Measurements from ENCODE around the gene S1PR2. TPM values are rescaled to one million over a fixed set of nuclear protein-coding genes. Genes with fewer than 3 reads are reported as not detected.
A peak's percentile ranks its signal among the peaks of the same experiment; 100 is the strongest.

The S1PR2 gene
- total RNA-seq, 1 donor from 2014 or later = 5.6 TPM

DNA sequence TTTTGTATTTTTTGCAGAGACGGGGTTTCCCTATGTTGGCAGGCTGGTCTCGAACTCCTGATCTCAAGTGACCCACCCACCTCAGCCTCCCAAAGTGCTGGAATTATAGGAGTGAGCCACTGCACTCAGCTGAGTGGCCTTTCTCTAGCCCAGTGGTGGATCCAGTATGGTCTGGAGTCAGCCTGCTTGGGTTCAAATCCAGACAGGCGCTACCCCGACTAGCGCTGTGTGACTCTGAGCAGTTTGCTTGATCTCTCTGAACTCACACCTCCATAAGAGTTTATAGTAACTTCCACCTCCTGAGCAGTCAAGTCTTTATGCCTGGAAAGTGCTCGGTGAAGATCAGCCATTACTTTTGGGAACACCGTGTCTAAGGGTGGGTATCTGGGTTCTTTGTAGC lies 10.4 kb downstream of the S1PR2 start:
- intact Hi-C loops (cut with micrococcal nuclease) = no loop called here
- TF ChIP-seq, protein P1, sequence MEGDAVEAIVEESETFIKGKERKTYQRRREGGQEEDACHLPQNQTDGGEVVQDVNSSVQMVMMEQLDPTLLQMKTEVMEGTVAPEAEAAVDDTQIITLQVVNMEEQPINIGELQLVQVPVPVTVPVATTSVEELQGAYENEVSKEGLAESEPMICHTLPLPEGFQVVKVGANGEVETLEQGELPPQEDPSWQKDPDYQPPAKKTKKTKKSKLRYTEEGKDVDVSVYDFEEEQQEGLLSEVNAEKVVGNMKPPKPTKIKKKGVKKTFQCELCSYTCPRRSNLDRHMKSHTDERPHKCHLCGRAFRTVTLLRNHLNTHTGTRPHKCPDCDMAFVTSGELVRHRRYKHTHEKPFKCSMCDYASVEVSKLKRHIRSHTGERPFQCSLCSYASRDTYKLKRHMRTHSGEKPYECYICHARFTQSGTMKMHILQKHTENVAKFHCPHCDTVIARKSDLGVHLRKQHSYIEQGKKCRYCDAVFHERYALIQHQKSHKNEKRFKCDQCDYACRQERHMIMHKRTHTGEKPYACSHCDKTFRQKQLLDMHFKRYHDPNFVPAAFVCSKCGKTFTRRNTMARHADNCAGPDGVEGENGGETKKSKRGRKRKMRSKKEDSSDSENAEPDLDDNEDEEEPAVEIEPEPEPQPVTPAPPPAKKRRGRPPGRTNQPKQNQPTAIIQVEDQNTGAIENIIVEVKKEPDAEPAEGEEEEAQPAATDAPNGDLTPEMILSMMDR (IDR thresholded peaks at IDR 0.05) = no peak
- ChIA-PET POLR2A (interaction anchor here (0.6 to 1.8 kb wide), 4 partner anchors 10 to 120 kb away, joined by 4 to 12 read pairs (median 9); partner anchors contain the start of gene S1PR2), CTCF (interaction anchor here (1.4 to 2.0 kb wide), 2 partner anchors 10 to 29 kb away, joined by 3 to 16 read pairs; no protein-coding TSS in a partner anchor)
- Mint-ChIP-seq H3K36me3 (ENCODE audit: low read depth) (peaks cover 2% of the 10 kb centered on the region), H3K9me3 (no peaks in the 10 kb centered on the region), H3K27me3 (no peaks in the 10 kb centered on the region), H3K4me1 (peaks cover 9% of the 10 kb centered on the region), H3K4me3 (no peak overlapping the region), H3K27ac (no peak overlapping the region)
- ATAC-seq (ENCODE audit: low read depth) = no peak
- DNase-seq = no peak

DNA sequence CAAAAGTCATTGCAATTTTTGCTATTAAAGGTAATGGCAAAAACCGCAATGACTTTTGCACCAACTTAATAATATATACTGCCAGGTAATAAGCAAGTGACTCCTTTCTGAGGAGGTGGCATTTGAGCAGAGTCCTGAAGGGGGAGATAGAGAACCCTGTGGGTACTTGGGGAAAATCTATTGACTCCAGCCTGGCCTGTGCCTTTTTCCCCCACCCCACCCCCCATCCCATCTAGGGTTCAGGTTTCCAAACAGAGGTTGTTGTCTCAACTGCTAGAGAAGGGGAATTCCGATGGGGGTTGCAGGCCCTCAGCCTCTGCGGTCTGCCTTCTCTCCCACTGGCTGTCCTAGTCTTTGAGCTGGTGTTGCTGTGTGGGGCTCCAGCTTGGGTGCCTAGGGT lies 11.5 kb downstream of the S1PR2 start:
- intact Hi-C loops (cut with micrococcal nuclease) = loop anchor here (5.0 kb wide), 1 partner anchor 33 kb away; the partner anchor contains the start of gene MRPL4
- TF ChIP-seq, protein P1 (IDR thresholded peaks at IDR 0.05) = no peak
- Mint-ChIP-seq H3K9me3 (no peaks in the 10 kb centered on the region), H3K36me3 (ENCODE audit: low read depth) (peaks cover 2% of the 10 kb centered on the region), H3K27me3 (no peaks in the 10 kb centered on the region), H3K4me3 (no peak overlapping the region), H3K4me1 (peaks cover 9% of the 10 kb centered on the region), H3K27ac (no peak overlapping the region)
- CTCF ChIA-PET = interaction anchor here (1.0 to 2.0 kb wide), 5 partner anchors 9 to 40 kb away, joined by 3 to 16 read pairs (median 4); no protein-coding TSS in a partner anchor
- ATAC-seq (ENCODE audit: low read depth) = peak; percentile 87
- no peak for DNase-seq
- POLR2A ChIA-PET = interaction anchor here (0.6 to 1.8 kb wide), 6 partner anchors 11 to 208 kb away, joined by 3 to 12 read pairs (median 8); partner anchors contain the start of gene S1PR2

DNA sequence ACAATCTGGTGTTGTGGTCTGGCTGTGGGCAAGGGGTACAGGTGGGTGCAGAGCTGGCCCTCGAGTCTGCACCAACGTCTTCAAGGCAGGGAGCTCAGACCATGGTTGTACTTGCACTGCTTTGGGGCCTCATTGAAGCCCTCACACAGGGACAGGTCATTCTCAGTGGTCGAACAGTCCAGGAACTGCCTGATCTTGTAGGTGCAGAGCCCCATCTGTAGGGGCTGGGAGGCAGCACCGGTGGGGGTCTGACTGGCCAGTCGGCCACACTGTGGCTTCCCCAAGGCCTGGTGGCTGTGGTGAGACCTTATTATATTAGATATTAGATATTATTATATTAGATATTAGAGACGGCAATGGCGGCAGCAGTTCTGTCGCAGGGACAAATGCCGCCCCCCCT lies 14.0 kb downstream of the S1PR2 start:
- no peak for ATAC-seq (ENCODE audit: low read depth)
- ChIA-PET POLR2A (no interaction called here), CTCF (interaction anchor here (1.1 kb wide), 1 partner anchor 33 kb away, joined by 6 read pairs; no protein-coding TSS in a partner anchor)

DNA sequence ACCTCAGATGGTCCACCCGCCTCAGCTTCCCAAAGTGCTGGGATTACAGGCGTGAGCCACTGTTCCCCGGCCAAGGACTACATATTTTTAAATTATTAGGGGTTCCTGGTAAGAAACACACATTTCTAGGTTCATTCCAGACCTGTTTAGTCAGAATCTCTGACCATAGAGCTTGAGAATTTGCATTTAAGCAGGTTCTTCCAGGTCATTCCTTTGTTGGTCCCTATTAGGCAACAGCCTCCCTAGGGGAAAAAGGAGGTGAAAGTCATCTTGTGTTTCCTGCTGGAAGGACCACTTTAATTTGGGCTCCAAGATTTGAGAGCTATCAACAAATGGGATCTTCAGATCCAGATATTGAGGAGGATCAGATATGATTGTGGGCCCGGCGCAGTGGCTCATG lies 16.3 kb downstream of the S1PR2 start:
- ChIA-PET CTCF (no interaction called here), POLR2A (no interaction called here)
- H3K4me1 Mint-ChIP-seq = peaks cover 2% of the 10 kb centered on the region
- no peaks in the 10 kb centered on the region for H3K27me3 Mint-ChIP-seq
- no peaks in the 10 kb centered on the region for H3K9me3 Mint-ChIP-seq
- no peak overlapping the region for H3K4me3 Mint-ChIP-seq
- no peaks in the 10 kb centered on the region for H3K36me3 Mint-ChIP-seq (ENCODE audit: low read depth)
- DNase-seq = no peak
- intact Hi-C loops (cut with micrococcal nuclease) = loop anchor here (5.0 kb wide), 1 partner anchor 38 kb away; the partner anchor contains the start of gene MRPL4
- H3K27ac Mint-ChIP-seq = no peak overlapping the region
- TF ChIP-seq, protein P1 (IDR thresholded peaks at IDR 0.05) = no peak
- ATAC-seq (ENCODE audit: low read depth) = no peak

More for the DNA sequence above, 14.0 kb downstream of the S1PR2 start:
- no peaks in the 10 kb centered on the region for H3K36me3 Mint-ChIP-seq (ENCODE audit: low read depth)
- DNase-seq = no peak
- no peak overlapping the region for H3K4me3 Mint-ChIP-seq
- TF ChIP-seq, protein P1 (IDR thresholded peaks at IDR 0.05) = no peak
- peaks cover 6% of the 10 kb centered on the region for H3K4me1 Mint-ChIP-seq
- intact Hi-C loops (cut with micrococcal nuclease) = loop anchor here (5.0 kb wide), 1 partner anchor 35 kb away; the partner anchor contains the start of gene MRPL4
- H3K27me3 Mint-ChIP-seq = no peaks in the 10 kb centered on the region
- H3K27ac Mint-ChIP-seq = no peak overlapping the region
- H3K9me3 Mint-ChIP-seq = no peaks in the 10 kb centered on the region

DNA sequence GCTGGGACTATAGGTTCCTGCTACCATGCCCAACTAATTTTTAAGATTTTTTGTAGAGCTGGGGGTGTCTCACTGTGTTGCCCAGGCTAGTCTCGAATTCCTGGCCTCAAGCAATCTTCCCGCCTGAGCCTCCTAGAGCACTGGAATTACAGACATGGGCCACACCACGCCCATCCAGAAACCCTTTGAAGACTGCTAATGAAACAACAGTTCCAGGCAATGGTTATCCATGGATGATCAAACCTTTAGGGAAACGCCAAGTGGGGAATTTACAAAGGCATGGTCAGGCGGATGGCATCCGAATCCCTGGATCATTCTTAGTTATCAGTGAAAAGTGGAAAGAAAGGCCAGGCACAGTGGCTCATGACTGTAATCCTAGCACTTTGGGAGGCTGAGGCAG lies 19.4 kb downstream of the S1PR2 start:
- Mint-ChIP-seq H3K4me1 (no peaks in the 10 kb centered on the region), H3K27me3 (no peaks in the 10 kb centered on the region), H3K4me3 (no peak overlapping the region), H3K27ac (no peak overlapping the region), H3K36me3 (ENCODE audit: low read depth) (no peaks in the 10 kb centered on the region), H3K9me3 (peaks cover 3% of the 10 kb centered on the region)
- ChIA-PET POLR2A (no interaction called here), CTCF (interaction anchor here (0.9 to 1.6 kb wide), 2 partner anchors 8 to 38 kb away, joined by 3 to 4 read pairs; no protein-coding TSS in a partner anchor)
- ATAC-seq (ENCODE audit: low read depth) (no peak), DNase-seq (no peak)
- intact Hi-C loops (cut with micrococcal nuclease) = no loop called here
- TF ChIP-seq, protein P1 (IDR thresholded peaks at IDR 0.05) = no peak
